ENCODE results near the gene SYN1.

Gene SYN1

DNA sequence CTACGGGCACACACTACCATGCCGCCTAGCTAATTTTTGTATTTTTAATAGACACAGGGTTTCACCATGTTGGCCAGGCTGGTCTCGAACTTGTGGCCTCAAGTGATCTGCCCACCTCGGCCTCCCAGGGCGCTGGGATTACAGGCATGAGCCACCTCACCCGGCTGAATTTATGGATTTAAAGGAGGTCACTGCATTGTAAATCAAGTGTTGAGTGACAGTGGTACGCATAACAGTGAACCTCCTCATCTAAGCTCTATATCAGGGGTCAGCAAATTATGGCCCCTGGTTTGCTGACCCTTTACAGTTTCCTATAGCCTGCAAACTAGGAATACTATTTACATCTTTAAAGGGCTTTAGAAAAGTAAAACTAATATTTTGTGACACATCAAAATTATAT lies 41.9 kb upstream of the SYN1 start:
- Histone ChIP-seq H4K8ac (ENCODE audit: low read length) (no peak overlapping the region), H2AFZ (ENCODE audit: low read depth, low read length) (no peak overlapping the region), H2BK5ac (ENCODE audit: low read depth, low read length, poor library complexity, severe bottlenecking) (no peak overlapping the region), H4K91ac (ENCODE audit: low read length) (no peak overlapping the region), H3K18ac (ENCODE audit: low read depth in 1 of 2, low read length in 2 of 2) (no peak overlapping the region), H3K9me3 (ENCODE audit: control insufficient read depth, low read length) (no peaks in the 10 kb centered on the region), H3K27ac (ENCODE audit: low read length, poor library complexity, severe bottlenecking) (no peak overlapping the region), H3K9ac (ENCODE audit: low read length) (peak overlapping the region; percentile 60), H3K4me1 (ENCODE audit: control insufficient read depth, insufficient read depth, low read depth, low read length) (peaks cover 1% of the 10 kb centered on the region), H3K14ac (ENCODE audit: low read length in 2 of 2) (no peak overlapping the region), H2BK120ac (ENCODE audit: low read depth, low read length) (peak overlapping the region; percentile 34), H3K4ac (ENCODE audit: low read depth in 1 of 2, low read length in 2 of 2) (no peak overlapping the region), H3K27me3 (ENCODE audit: control insufficient read depth in 1 of 2, insufficient read depth in 1 of 2, low read length in 2 of 2) (peaks cover 0 to 3% of the 10 kb centered on the region in 2 experiments), H3K36me3 (ENCODE audit: control insufficient read depth in 1 of 2, insufficient read depth in 2 of 2, low read depth in 1 of 2, low read length in 2 of 2) (peaks cover 0 to 9% of the 10 kb centered on the region in 2 experiments), H2BK15ac (ENCODE audit: low read depth, poor library complexity, severe bottlenecking) (no peak overlapping the region), H2AK5ac (ENCODE audit: low read length, severe bottlenecking) (no peak overlapping the region), H3K4me3 (ENCODE audit: insufficient read depth in 1 of 2, low read depth in 1 of 2, low read length in 2 of 2) (no peak overlapping the region), H3K79me1 (replicated peaks; ENCODE audit: low read length, poor library complexity, severe bottlenecking) (peaks cover 3% of the 10 kb centered on the region), H2BK12ac (ENCODE audit: low read length in 2 of 2) (peak overlapping the region in 1 of 2 experiments; percentile 54), H3K23ac (ENCODE audit: low read length in 2 of 2) (no peak overlapping the region), H3K4me2 (ENCODE audit: low read length, poor library complexity, severe bottlenecking) (no peak overlapping the region)
- no peak for DNase-seq
- WGBS, result 100% methylated on average over 5 of the region's 7 CpGs

DNA sequence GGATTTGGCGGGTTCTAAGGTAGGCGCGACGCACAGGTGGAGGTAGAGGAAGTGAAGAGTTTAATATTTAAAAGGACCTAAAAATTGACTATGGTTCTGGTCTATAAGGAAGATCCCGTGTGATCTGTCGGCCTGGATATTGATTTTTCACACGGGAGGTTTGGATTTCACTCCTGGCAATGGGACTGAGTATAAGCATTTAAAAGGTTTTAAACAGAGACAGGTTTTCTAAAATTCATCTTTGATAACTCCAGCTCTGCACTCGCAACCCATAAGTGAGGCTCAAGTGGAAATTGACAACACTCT lies 39.7 kb upstream of the SYN1 start:
- Histone ChIP-seq H3K4ac (ENCODE audit: low read depth in 1 of 2, low read length in 2 of 2) (no peak overlapping the region), H2BK5ac (ENCODE audit: low read depth, low read length, poor library complexity, severe bottlenecking) (no peak overlapping the region), H3K9me3 (ENCODE audit: control insufficient read depth, low read length) (no peaks in the 10 kb centered on the region), H2AFZ (ENCODE audit: low read depth, low read length) (no peak overlapping the region), H3K23ac (ENCODE audit: low read length in 2 of 2) (no peak overlapping the region), H3K4me1 (ENCODE audit: control insufficient read depth, insufficient read depth, low read depth, low read length) (peaks cover 1% of the 10 kb centered on the region), H3K79me1 (replicated peaks; ENCODE audit: low read length, poor library complexity, severe bottlenecking) (peaks cover 3% of the 10 kb centered on the region), H3K4me2 (ENCODE audit: low read length, poor library complexity, severe bottlenecking) (peak overlapping the region; percentile 21), H3K27ac (ENCODE audit: low read length, poor library complexity, severe bottlenecking) (peak overlapping the region; percentile 50), H2BK120ac (ENCODE audit: low read depth, low read length) (no peak overlapping the region), H2AK5ac (ENCODE audit: low read length, severe bottlenecking) (no peak overlapping the region), H3K4me3 (ENCODE audit: insufficient read depth in 1 of 2, low read depth in 1 of 2, low read length in 2 of 2) (peak overlapping the region; percentile 41 to 79), H3K36me3 (ENCODE audit: control insufficient read depth in 1 of 2, insufficient read depth in 2 of 2, low read depth in 1 of 2, low read length in 2 of 2) (peaks cover 6 to 24% of the 10 kb centered on the region in 2 experiments), H4K91ac (ENCODE audit: low read length) (no peak overlapping the region), H2BK15ac (ENCODE audit: low read depth, poor library complexity, severe bottlenecking) (no peak overlapping the region), H3K27me3 (ENCODE audit: control insufficient read depth in 1 of 2, insufficient read depth in 1 of 2, low read length in 2 of 2) (peaks cover 0 to 6% of the 10 kb centered on the region in 2 experiments), H2BK12ac (ENCODE audit: low read length in 2 of 2) (no peak overlapping the region), H3K14ac (ENCODE audit: low read length in 2 of 2) (no peak overlapping the region), H3K18ac (ENCODE audit: low read depth in 1 of 2, low read length in 2 of 2) (no peak overlapping the region), H3K9ac (ENCODE audit: low read length) (peak overlapping the region; percentile 98), H4K8ac (ENCODE audit: low read length) (no peak overlapping the region)
- DNase-seq, result no peak
- 57% methylated on average over 7 of the region's 8 CpGs for WGBS

DNA sequence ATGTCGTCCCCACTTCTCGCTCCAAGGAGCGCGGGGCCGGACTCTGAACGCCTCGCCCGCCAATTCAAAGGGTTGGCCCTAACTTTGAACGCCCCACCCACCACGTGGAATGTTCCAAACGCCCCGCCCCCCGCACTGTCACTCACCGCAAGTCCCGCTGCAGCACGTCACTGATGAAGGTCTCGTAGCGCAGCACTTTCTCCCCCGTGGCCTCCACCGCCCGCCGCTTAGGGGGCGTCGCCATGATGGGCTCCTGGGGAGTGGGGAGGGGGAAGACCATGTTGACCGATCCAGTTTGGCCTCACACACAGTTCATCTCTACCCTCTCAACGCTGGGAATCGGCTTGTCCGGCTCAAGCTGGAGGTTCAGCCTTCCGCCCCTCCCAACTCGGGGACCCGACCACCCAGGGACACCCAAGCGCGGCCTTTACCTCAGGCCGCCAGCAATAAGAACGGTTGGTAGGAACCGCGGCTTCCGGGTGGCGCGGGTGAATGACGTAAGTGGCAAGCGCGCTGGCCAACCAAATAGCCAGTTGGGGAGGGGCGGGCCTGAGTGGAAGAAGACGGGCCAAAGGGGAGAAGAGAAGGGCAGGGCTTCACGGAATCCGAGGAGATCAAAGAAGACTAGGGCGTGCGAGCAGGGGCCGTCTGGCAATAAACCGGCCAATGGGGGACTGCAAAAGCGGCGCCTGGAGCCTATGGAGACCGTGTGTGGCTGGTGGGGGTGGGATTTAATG lies 39.2 kb upstream of the SYN1 start, which contains the start of gene UXT:
Gene UXT, minus strand, starts transcription at position 497 of the 737 bp plus-strand sequence. Its CDS starts 253 bp downstream, at position 244.
- no peak within 1 kb of the TSS for H3K14ac ChIP-seq (ENCODE audit: low read length in 2 of 2)
- H3K9me3 ChIP-seq (ENCODE audit: control insufficient read depth, low read length), result no peaks in the 10 kb centered on the region
- peak within 1 kb of the TSS; percentile 91 for H4K8ac ChIP-seq (ENCODE audit: low read length)
- H3K79me1 ChIP-seq (replicated peaks; ENCODE audit: low read length, poor library complexity, severe bottlenecking), result peaks cover 3% of the 10 kb centered on the region
- no peak within 1 kb of the TSS for H2AFZ ChIP-seq (ENCODE audit: low read depth, low read length)
- peak within 1 kb of the TSS; percentile 21 for H3K4me2 ChIP-seq (ENCODE audit: low read length, poor library complexity, severe bottlenecking)
- peak within 1 kb of the TSS; percentile 46 to 71 for H3K18ac ChIP-seq (ENCODE audit: low read depth in 1 of 2, low read length in 2 of 2)
- H2BK5ac ChIP-seq (ENCODE audit: low read depth, low read length, poor library complexity, severe bottlenecking), result peak within 1 kb of the TSS; percentile 85
- no peak within 1 kb of the TSS for H2BK12ac ChIP-seq (ENCODE audit: low read length in 2 of 2)
- peak within 1 kb of the TSS; percentile 15 for H2BK120ac ChIP-seq (ENCODE audit: low read depth, low read length)
- peak within 1 kb of the TSS; percentile 98 for H3K9ac ChIP-seq (ENCODE audit: low read length)
- H3K27me3 ChIP-seq (ENCODE audit: control insufficient read depth in 1 of 2, insufficient read depth in 1 of 2, low read length in 2 of 2), result peaks cover 0 to 5% of the 10 kb centered on the region in 2 experiments
- H3K4ac ChIP-seq (ENCODE audit: low read depth in 1 of 2, low read length in 2 of 2), result peak within 1 kb of the TSS in 1 of 2 experiments; percentile 87
- peak within 1 kb of the TSS; percentile 88 for H3K27ac ChIP-seq (ENCODE audit: low read length, poor library complexity, severe bottlenecking)
- H3K23ac ChIP-seq (ENCODE audit: low read length in 2 of 2), result no peak within 1 kb of the TSS
- no peak within 1 kb of the TSS for H2BK15ac ChIP-seq (ENCODE audit: low read depth, poor library complexity, severe bottlenecking)
- H3K4me1 ChIP-seq (ENCODE audit: control insufficient read depth, insufficient read depth, low read depth, low read length), result peaks cover 1% of the 10 kb centered on the region
- H4K91ac ChIP-seq (ENCODE audit: low read length), result no peak within 1 kb of the TSS
- peak within 1 kb of the TSS; percentile 63 to 79 for H3K4me3 ChIP-seq (ENCODE audit: insufficient read depth in 1 of 2, low read depth in 1 of 2, low read length in 2 of 2)
- peaks cover 6 to 26% of the 10 kb centered on the region in 2 experiments for H3K36me3 ChIP-seq (ENCODE audit: control insufficient read depth in 1 of 2, insufficient read depth in 2 of 2, low read depth in 1 of 2, low read length in 2 of 2)
- DNase-seq, result peak; percentile 95
- H2AK5ac ChIP-seq (ENCODE audit: low read length, severe bottlenecking), result no peak within 1 kb of the TSS
- under 1% methylated on average over 36 of the region's 54 CpGs for WGBS

DNA sequence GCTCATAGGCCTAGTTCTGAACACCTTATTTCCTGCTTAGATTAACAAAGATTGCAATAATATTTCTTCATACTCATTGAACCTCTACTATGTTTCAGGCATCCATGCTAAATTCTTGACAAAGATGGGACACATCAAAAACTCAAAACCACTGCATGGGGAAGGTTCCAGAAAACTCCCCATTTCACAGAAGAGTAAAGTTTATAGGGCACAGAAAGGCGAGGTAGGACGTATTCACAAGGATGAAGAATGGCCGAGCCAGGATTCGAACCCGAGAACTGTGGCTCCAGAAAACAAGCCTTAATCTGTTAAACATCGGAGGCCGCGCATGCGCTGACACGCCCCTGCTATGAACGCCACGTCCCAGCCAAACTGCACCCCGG lies 38.6 kb upstream of the SYN1 start:
- Histone ChIP-seq H3K4me2 (ENCODE audit: low read length, poor library complexity, severe bottlenecking) (peak overlapping the region; percentile 16), H3K4me3 (ENCODE audit: insufficient read depth in 1 of 2, low read depth in 1 of 2, low read length in 2 of 2) (peak overlapping the region in 1 of 2 experiments; percentile 79), H3K9me3 (ENCODE audit: control insufficient read depth, low read length) (no peaks in the 10 kb centered on the region), H3K4ac (ENCODE audit: low read depth in 1 of 2, low read length in 2 of 2) (no peak overlapping the region), H4K91ac (ENCODE audit: low read length) (no peak overlapping the region), H3K36me3 (ENCODE audit: control insufficient read depth in 1 of 2, insufficient read depth in 2 of 2, low read depth in 1 of 2, low read length in 2 of 2) (peaks cover 6 to 31% of the 10 kb centered on the region in 2 experiments), H3K79me1 (replicated peaks; ENCODE audit: low read length, poor library complexity, severe bottlenecking) (peaks cover 3% of the 10 kb centered on the region), H3K23ac (ENCODE audit: low read length in 2 of 2) (no peak overlapping the region), H4K8ac (ENCODE audit: low read length) (no peak overlapping the region), H3K27me3 (ENCODE audit: control insufficient read depth in 1 of 2, insufficient read depth in 1 of 2, low read length in 2 of 2) (peaks cover 0 to 5% of the 10 kb centered on the region in 2 experiments), H3K27ac (ENCODE audit: low read length, poor library complexity, severe bottlenecking) (peak overlapping the region; percentile 84), H2BK5ac (ENCODE audit: low read depth, low read length, poor library complexity, severe bottlenecking) (no peak overlapping the region), H3K9ac (ENCODE audit: low read length) (peak overlapping the region; percentile 98), H2AFZ (ENCODE audit: low read depth, low read length) (no peak overlapping the region), H2BK15ac (ENCODE audit: low read depth, poor library complexity, severe bottlenecking) (no peak overlapping the region), H2AK5ac (ENCODE audit: low read length, severe bottlenecking) (no peak overlapping the region), H3K14ac (ENCODE audit: low read length in 2 of 2) (no peak overlapping the region), H2BK12ac (ENCODE audit: low read length in 2 of 2) (no peak overlapping the region), H3K18ac (ENCODE audit: low read depth in 1 of 2, low read length in 2 of 2) (no peak overlapping the region), H3K4me1 (ENCODE audit: control insufficient read depth, insufficient read depth, low read depth, low read length) (peaks cover 1% of the 10 kb centered on the region), H2BK120ac (ENCODE audit: low read depth, low read length) (no peak overlapping the region)
- DNase-seq, result no peak
- WGBS, result 2% methylated on average over 13 of the region's 13 CpGs

Measured in mesenchymal stem cell (in vitro differentiated cells and primary cell).